Spleen (tissue), 11 donors: ENCODE measurements around the gene FAM163A. TPM values are rescaled to one million over a fixed set of nuclear protein-coding genes. Genes with fewer than 3 reads are reported as not detected.

Source experiments
- DNase-seq: peaks from one replicate; pipeline ENCODE4 v3.0.0-alpha.2; 2020
- H3K27ac ChIP-seq, 8 donors: fragments of 200-600 bp; sonication (generic) in 7 of 8; 1 replicate in 4 of 8; 2 replicates in 4 of 8; pipeline versions ENCODE4 v1.5.0 to v1.8.0; 2016 to 2021; ENCODE audit warnings: inconsistent platforms in 4 of 8, mild to moderate bottlenecking in 4 of 8, moderate library complexity in 1 of 8
- H3K27me3 ChIP-seq, 7 donors: fragments of 200-600 bp; sonication (generic) in 6 of 7; replicated peaks in 1 of 7; 1 replicate in 4 of 7; 2 replicates in 3 of 7; pipeline versions ENCODE4 v1.5.0 to v1.8.0; 2016 to 2021; ENCODE audit warnings: inconsistent platforms in 3 of 7, mild to moderate bottlenecking in 1 of 7
- H3K36me3 ChIP-seq, 6 donors: fragments of 200-600 bp; sonication (generic) in 5 of 6; 1 replicate in 4 of 6; 2 replicates in 2 of 6; pipeline versions ENCODE4 v1.5.0 to v1.8.0; 2016 to 2021; ENCODE audit warnings: inconsistent platforms in 2 of 6
- H3K4me1 ChIP-seq, 6 donors: fragments of 200-600 bp; sonication (generic) in 5 of 6; 1 replicate in 3 of 6; 2 replicates in 3 of 6; pipeline versions ENCODE4 v1.5.0 to v1.8.0; 2016 to 2021; ENCODE audit warnings: inconsistent platforms in 3 of 6
- H3K4me3 ChIP-seq, 8 donors: fragments of 200-600 bp; sonication (generic) in 7 of 8; 1 replicate in 4 of 8; 2 replicates in 4 of 8; pipeline versions ENCODE4 v1.5.0 to v1.8.0; 2016 to 2021; ENCODE audit warnings: inconsistent platforms in 4 of 8, mild to moderate bottlenecking in 4 of 8, moderate library complexity in 2 of 8
- H3K9me3 ChIP-seq, 8 donors: fragments of 200-600 bp; sonication (generic) in 7 of 8; 1 replicate in 4 of 8; 2 replicates in 4 of 8; pipeline versions ENCODE4 v1.5.0 to v1.8.0; 2016 to 2021; ENCODE audit warnings: inconsistent platforms in 4 of 8
- POLR2A ChIP-seq, 3 donors: fragments of 450-650 bp; IDR thresholded peaks; one replicate each; pipeline ENCODE4 v1.5.1; 2017; ENCODE audit warnings: antibody characterized with exemption in 3 of 3, mild to moderate bottlenecking in 1 of 3
- POLR2AphosphoS5 ChIP-seq, 3 donors: sonication (generic); formaldehyde crosslinking; IDR thresholded peaks; one replicate each; pipeline ENCODE4 v1.5.1; 2017; ENCODE audit warnings: antibody characterized with exemption in 3 of 3
- WGBS, 5 donors: extraction: QIAGEN DNeasy Blood & Tissue Kit in 3 of 5; methylation state at CpG; one replicate each; pipeline versions ENCODE4 v1.1.5 to v1.1.7; 2013 to 2018; 5-methylcytosine and 5-hydroxymethylcytosine counted together
- intact Hi-C: fragments of 100-400 bp; cut with DNase I; formaldehyde crosslinking; loops from one replicate; pipeline ENCODE4 v1.15.0; 2023; ENCODE audit warnings: low total_unique reads
- polyA plus RNA-seq, 3 donors: library from polyadenylated mRNA; stranded (reverse); fragments of 200-250 nt; gene quantifications; one replicate each; pipeline ENCODE4 v1.2.1, GENCODE V29; 2013
- total RNA-seq, 7 donors: library from RNA; depleted of rRNA in 3 of 7; stranded (reverse); fragments of >200 nt in 3 of 7; fragmentation: NEBNext Ultra II Directional in 4 of 7; extraction: Animal tissue kit (Norgen Biotek cat#: 25700) in 4 of 7; gene quantifications; one replicate each; pipeline versions ENCODE4 v1.1.0 to v1.2.1, GENCODE V29; 2016 to 2021
- TF ChIP-seq, protein P1 (sequence below), 11 experiments: fragments of 200-600 bp in 7 of 11; fragments of 450-650 bp in 4 of 11; sonication (generic) in 4 of 11; IDR thresholded peaks in 8 of 11; conservative IDR thresholded peaks in 3 of 11; 1 replicate in 7 of 11; 2 replicates in 4 of 11; pipeline versions ENCODE4 v1.4.0 to v1.8.0; 2016 to 2021; ENCODE audit warnings: antibody characterized with exemption in 11 of 11, inconsistent platforms in 4 of 11, mild to moderate bottlenecking in 1 of 11
- donor health status: healthy with polysubstance abuse.
- donor health status: DM: no; HTN: no; CAD: no; lungs with moderate emphysema.
- donor health status: DM: no; HTN: no; CAD: no.
- donor health status: Bipolar disorder and iron deficiency.
- donor health status: healthy.
- donor health status: DM: no; HTN: no; CAD: no.
- donor health status: DM: yes; HTN: yes; CAD: no.

FAM163A gene
- total and polyA plus RNA-seq, 10 donors, result 0.14 to 0.47 (median 0.21) TPM; not detected in 3

DNA sequence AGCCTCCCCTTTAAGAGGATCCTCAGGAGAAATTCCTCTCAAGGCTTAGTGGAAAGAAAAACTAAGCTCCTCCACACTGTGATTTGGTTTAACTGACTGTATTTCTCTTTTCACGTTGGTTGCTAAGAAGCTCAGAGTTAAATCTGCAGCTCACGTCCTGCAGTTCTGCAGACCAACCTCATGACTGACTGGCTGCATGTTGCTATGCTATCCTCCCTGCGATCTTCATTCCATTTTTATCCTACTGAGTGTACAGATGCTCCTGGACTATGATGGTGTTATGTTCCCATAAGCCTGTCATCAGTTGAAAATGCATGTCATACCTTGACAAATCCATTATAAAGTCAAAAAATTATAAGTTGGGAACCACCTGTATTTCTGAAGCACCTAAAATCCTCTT lies 34.6 kb downstream of the FAM163A start:
- Histone ChIP-seq H3K4me3 (no peak overlapping the region), H3K27ac (no peak overlapping the region), H3K4me1 (peaks cover 0 to 7% (median 0%) of the 10 kb centered on the region in 6 donors), H3K27me3 (no peaks in the 10 kb centered on the region), H3K36me3 (no peaks in the 10 kb centered on the region), H3K9me3 (peaks cover 0 to 8% (median under 1%) of the 10 kb centered on the region in 8 donors)
- DNase-seq, result no peak
- WGBS, 5 donors, result 79 to 96% (median 90%) methylated on average over 3 of the region's 3 CpGs
- intact Hi-C loops, result no loop called here
- TF ChIP-seq POLR2A (IDR thresholded peaks at IDR 0.05) (no peak), POLR2AphosphoS5 (IDR thresholded peaks at IDR 0.05) (no peak)
- TF ChIP-seq, protein P1, sequence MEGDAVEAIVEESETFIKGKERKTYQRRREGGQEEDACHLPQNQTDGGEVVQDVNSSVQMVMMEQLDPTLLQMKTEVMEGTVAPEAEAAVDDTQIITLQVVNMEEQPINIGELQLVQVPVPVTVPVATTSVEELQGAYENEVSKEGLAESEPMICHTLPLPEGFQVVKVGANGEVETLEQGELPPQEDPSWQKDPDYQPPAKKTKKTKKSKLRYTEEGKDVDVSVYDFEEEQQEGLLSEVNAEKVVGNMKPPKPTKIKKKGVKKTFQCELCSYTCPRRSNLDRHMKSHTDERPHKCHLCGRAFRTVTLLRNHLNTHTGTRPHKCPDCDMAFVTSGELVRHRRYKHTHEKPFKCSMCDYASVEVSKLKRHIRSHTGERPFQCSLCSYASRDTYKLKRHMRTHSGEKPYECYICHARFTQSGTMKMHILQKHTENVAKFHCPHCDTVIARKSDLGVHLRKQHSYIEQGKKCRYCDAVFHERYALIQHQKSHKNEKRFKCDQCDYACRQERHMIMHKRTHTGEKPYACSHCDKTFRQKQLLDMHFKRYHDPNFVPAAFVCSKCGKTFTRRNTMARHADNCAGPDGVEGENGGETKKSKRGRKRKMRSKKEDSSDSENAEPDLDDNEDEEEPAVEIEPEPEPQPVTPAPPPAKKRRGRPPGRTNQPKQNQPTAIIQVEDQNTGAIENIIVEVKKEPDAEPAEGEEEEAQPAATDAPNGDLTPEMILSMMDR (IDR thresholded peaks at IDR 0.05 in 8 of 11, conservative IDR thresholded peaks at IDR 0.05 in 3 of 11), result no peak

DNA sequence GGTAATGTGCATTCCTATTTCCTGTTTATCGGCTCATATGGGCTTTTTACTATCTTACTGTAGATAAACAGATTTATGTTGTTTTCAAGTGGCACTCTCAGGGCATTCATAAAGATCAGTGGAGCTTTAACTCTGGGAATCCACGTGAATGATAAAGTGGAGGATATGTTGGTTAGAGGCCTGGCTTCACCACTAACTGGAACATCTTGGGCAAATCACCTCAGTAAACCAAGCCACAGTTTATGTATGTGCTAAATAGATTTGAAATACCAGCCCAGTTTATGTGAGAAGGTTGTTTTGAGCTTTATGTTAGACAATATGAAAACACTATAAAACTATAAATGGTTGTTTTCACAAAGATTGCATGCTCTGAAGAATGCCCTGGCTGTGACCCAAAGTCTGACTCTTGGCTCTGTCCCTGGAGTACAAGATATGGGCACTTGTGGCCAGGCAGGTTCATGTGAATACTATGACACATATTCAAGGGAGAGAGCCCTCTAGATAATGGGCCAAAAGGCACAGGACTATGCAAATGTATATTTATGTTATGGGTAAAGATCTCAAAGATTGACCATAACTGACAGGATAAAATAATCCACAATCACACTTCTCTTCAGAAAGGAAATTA lies 36.7 kb downstream of the FAM163A start:
- H3K9me3 ChIP-seq, result no peaks in the 10 kb centered on the region
- intact Hi-C loops, result no loop called here
- H3K4me1 ChIP-seq, result no peaks in the 10 kb centered on the region
- no peaks in the 10 kb centered on the region for H3K36me3 ChIP-seq
- H3K27me3 ChIP-seq, result no peaks in the 10 kb centered on the region
- TF ChIP-seq, protein P1 (IDR thresholded peaks at IDR 0.05 in 8 of 11, conservative IDR thresholded peaks at IDR 0.05 in 3 of 11), result no peak
- TF ChIP-seq POLR2AphosphoS5 (IDR thresholded peaks at IDR 0.05) (no peak), POLR2A (IDR thresholded peaks at IDR 0.05) (no peak)
- H3K27ac ChIP-seq, result no peak overlapping the region
- H3K4me3 ChIP-seq, result no peak overlapping the region
- no peak for DNase-seq
- WGBS, 5 donors, result 73 to 84% (median 83%) methylated on average over 2 of the region's 2 CpGs

DNA sequence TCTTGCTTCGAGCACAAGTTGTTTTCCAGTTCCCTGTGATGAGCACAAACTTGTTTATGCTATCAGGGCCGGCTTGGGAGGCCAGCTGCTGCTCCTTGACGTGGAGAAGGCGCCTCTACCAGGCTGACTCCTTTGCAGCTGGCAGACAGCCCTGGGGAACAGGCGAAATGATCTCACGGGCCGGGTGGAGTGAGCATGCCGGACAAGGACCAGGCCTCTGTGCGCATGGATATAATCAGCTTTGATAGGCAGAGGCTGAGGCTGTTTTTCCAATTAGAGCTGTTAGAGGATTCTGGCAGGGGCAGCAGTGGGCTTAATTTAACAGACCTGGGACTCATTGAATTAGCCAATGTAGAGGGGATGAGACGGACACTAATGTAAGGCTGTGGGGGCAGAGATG lies 38.9 kb downstream of the FAM163A start:
- H3K9me3 ChIP-seq, result no peaks in the 10 kb centered on the region
- no peaks in the 10 kb centered on the region for H3K36me3 ChIP-seq
- DNase-seq, result no peak
- intact Hi-C loops, result no loop called here
- H3K4me3 ChIP-seq, result no peak overlapping the region
- WGBS, 5 donors, result 79 to 95% (median 88%) methylated on average over 10 of the region's 10 CpGs
- H3K27ac ChIP-seq, result no peak overlapping the region
- no peaks in the 10 kb centered on the region for H3K4me1 ChIP-seq
- TF ChIP-seq POLR2A (IDR thresholded peaks at IDR 0.05) (no peak), POLR2AphosphoS5 (IDR thresholded peaks at IDR 0.05) (no peak)
- TF ChIP-seq, protein P1 (IDR thresholded peaks at IDR 0.05 in 8 of 11, conservative IDR thresholded peaks at IDR 0.05 in 3 of 11), result no peak
- no peaks in the 10 kb centered on the region for H3K27me3 ChIP-seq

DNA sequence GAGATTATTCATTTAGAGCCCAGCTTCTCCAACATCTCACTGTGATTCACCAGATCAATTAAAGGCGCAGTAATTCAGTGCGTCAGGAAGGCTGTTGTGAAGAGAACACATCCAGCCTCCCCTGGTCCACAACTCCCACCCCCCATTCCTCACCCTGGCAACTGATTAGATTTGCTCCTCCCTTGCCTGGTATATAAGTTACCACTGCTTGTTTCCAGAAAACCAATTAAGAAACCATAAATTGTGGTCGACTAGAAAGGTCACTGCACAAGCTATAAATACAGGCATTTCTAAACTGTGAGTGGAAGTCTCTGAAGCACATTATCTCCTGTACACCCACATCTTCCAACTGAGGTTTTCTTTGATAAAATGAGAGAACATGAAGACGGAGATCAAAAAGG lies 41.9 kb downstream of the FAM163A start:
- H3K9me3 ChIP-seq, result no peaks in the 10 kb centered on the region
- TF ChIP-seq POLR2A (IDR thresholded peaks at IDR 0.05), result no peak
- TF ChIP-seq, protein P1 (IDR thresholded peaks at IDR 0.05 in 8 of 11, conservative IDR thresholded peaks at IDR 0.05 in 3 of 11), result no peak
- no peak for DNase-seq
- H3K27me3 ChIP-seq, result no peaks in the 10 kb centered on the region
- no peak overlapping the region for H3K4me3 ChIP-seq
- no peak overlapping the region for H3K27ac ChIP-seq
- H3K36me3 ChIP-seq, result no peaks in the 10 kb centered on the region
- WGBS, 5 donors, result 70 to 78% (median 75%) methylated on average over 4 of the region's 4 CpGs
- intact Hi-C loops, result no loop called here
- no peaks in the 10 kb centered on the region for H3K4me1 ChIP-seq
